GM12878 (cell line): Measurements from ENCODE around the gene ZNF680.

ENCODE experiments used
- CREB1 ChIP-seq: IDR thresholded peaks from 2 replicates; pipeline ENCODE4 v1.6.1; 2012; ENCODE audit warnings: low read depth, mild to moderate bottlenecking, inconsistent platforms
- CTCF ChIP-seq, 3 experiments: IDR thresholded peaks in 2 of 3; conservative IDR thresholded peaks in 1 of 3; 2 replicates each; pipeline ENCODE4 v1.5.1; 2011; ENCODE audit warnings: low read depth in 3 of 3, low read length in 3 of 3, mild to moderate bottlenecking in 3 of 3, control low read depth in 2 of 3, moderate library complexity in 2 of 3, inconsistent platforms in 1 of 3, mixed read lengths in 1 of 3; ENCODE audit not compliant: control insufficient read depth in 2 of 3, insufficient read depth in 1 of 3; ENCODE audit errors: extremely low read depth in 1 of 3
- HDAC2 ChIP-seq: fragments of 200-600 bp; sonication (generic); IDR thresholded peaks from 2 replicates; pipeline ENCODE4 v1.6.1; 2017
- HSF1 ChIP-seq: fragments of 150-350 bp; IDR thresholded peaks from 2 replicates; pipeline ENCODE4 v1.6.1; 2014; ENCODE audit warnings: mild to moderate bottlenecking, low read depth, low read length
- MYC ChIP-seq: IDR thresholded peaks from 2 replicates; pipeline ENCODE4 v1.6.1; 2011; ENCODE audit warnings: mild to moderate bottlenecking, low read length, moderate library complexity, inconsistent platforms; ENCODE audit not compliant: insufficient read depth, insufficient replicate concordance, insufficient read length, severe bottlenecking
- POLR2A ChIP-seq: IDR thresholded peaks from 2 replicates; pipeline ENCODE4 v1.6.1; 2011; ENCODE audit warnings: low read depth, mild to moderate bottlenecking, low read length
- SKIL ChIP-seq: fragments of 450-650 bp; IDR thresholded peaks from 2 replicates; pipeline ENCODE4 v1.6.1; 2017; ENCODE audit warnings: mild to moderate bottlenecking, low read depth, inconsistent platforms; ENCODE audit not compliant: poor library complexity, severe bottlenecking
- SRF ChIP-seq, 2 experiments: IDR thresholded peaks; 2 replicates each; pipeline ENCODE4 v1.6.1; 2011; ENCODE audit warnings: low read depth in 2 of 2, low read length in 2 of 2, mild to moderate bottlenecking in 1 of 2, moderate library complexity in 1 of 2
- STAT1 ChIP-seq: fragments of 450-650 bp; conservative IDR thresholded peaks from 2 replicates; pipeline ENCODE4 v1.6.1; 2014; ENCODE audit warnings: antibody characterized with exemption, mild to moderate bottlenecking
- USF1 ChIP-seq: IDR thresholded peaks from 2 replicates; pipeline ENCODE4 v1.6.1; 2011; ENCODE audit warnings: borderline replicate concordance, low read depth, mild to moderate bottlenecking, moderate library complexity, mixed read lengths, low read length; ENCODE audit not compliant: insufficient read depth; ENCODE audit errors: extremely low read length

GRCh38 chr7:64599359-64599758 is 36.5 kb upstream of the ZNF680 start:
- TF ChIP-seq SKIL (no peak), HSF1 (no peak), USF1 (no peak), CREB1 (no peak), MYC (no peak), CTCF (IDR thresholded peaks at IDR 0.05 in 2 of 3, conservative IDR thresholded peaks at IDR 0.05 in 1 of 3; ENCODE audit: control insufficient read depth in 2 of 3, extremely low read depth in 1 of 3, insufficient read depth in 1 of 3, low read depth in 3 of 3, low read length in 3 of 3) (no peak), SRF (IDR thresholded peaks at IDR 0.05; ENCODE audit: low read depth in 2 of 2, low read length in 2 of 2) (no peak), STAT1 (no peak), HDAC2 (no peak), POLR2A (no peak)
